ENCODE data around the gene PHF2.

GRCh38 chr9:93645149-93645889, 68.9 kb downstream of the PHF2 start:
- TF ChIP-seq CTCF (conservative IDR thresholded peaks at IDR 0.05; ENCODE audit: low read length) (no peak), EZH2phosphoT487 (IDR thresholded peaks at IDR 0.05; ENCODE audit: borderline replicate concordance, low read depth, low read length) (no peak)
